Activated CD8-positive, alpha-beta memory T cell treated with anti-CD3 and anti-CD28 coated beads for 36 hours (primary cell): Measurements from ENCODE around the gene BICD2. TPM values are rescaled to one million over a fixed set of nuclear protein-coding genes. Genes with fewer than 3 reads are reported as not detected.

Source experiments
- CTCF ChIA-PET: fragments of 350-600 bp; sonication (Branson Sonifier 250); formaldehyde crosslinking; loops from one replicate; lab custom pipeline; 2021; ENCODE audit warnings: antibody characterized with exemption; lab: Charles Lee
- POLR2A ChIA-PET: fragments of 350-600 bp; sonication (Branson Sonifier 250); formaldehyde crosslinking; loops from one replicate; lab custom pipeline; 2021; ENCODE audit warnings: antibody characterized with exemption; lab: Charles Lee
- total RNA-seq, 2 experiments: library from RNA; stranded (reverse); gene quantifications; one replicate each; pipeline ENCODE4 v1.2.3, GENCODE V29; 2021

BICD2 gene
- total RNA-seq, 2 experiments from 2014 or later = 25.4 to 25.7 TPM

GRCh38 chr9:92665836-92666235 is 98.8 kb downstream of the BICD2 start:
- ChIA-PET POLR2A (no interaction called here), CTCF (no interaction called here)

- CTCF ChIA-PET = no interaction called here
- POLR2A ChIA-PET = interaction anchor here (1.1 kb wide), 1 partner anchor 100 kb away, joined by 3 read pairs; the partner anchor contains the start of gene BICD2
Measured at GRCh38 chr9:92664394-92665152, 100.1 kb downstream of the BICD2 start.

GRCh38 chr9:92663951-92664350 is 100.7 kb downstream of the BICD2 start:
- POLR2A ChIA-PET = no interaction called here
- CTCF ChIA-PET = interaction anchor here (0.6 kb wide), 1 partner anchor 100 kb away, joined by 3 read pairs; no protein-coding TSS in a partner anchor

GRCh38 chr9:92663126-92663525 is 101.5 kb downstream of the BICD2 start:
- CTCF ChIA-PET = no interaction called here
- POLR2A ChIA-PET = no interaction called here

GRCh38 chr9:92661743-92662142 is 102.9 kb downstream of the BICD2 start:
- ChIA-PET CTCF (interaction anchor here (0.7 kb wide), 1 partner anchor 66 kb away, joined by 3 read pairs; no protein-coding TSS in a partner anchor), POLR2A (no interaction called here)

Other genes starting within 250 kb of the BICD2 start
- gene ECM2, start 228.8 kb downstream of the BICD2 start, total RNA-seq = not detected
- gene IPPK, start 94.7 kb downstream of the BICD2 start, total RNA-seq = 10 to 100 TPM; 14.8 to 16.8 TPM
- gene ZNF484, start 113.2 kb upstream of the BICD2 start, total RNA-seq = 1 to 10 TPM; 6.4 to 7.0 TPM
- 10 to 100 TPM; 36.4 to 37.8 TPM for gene FGD3, start 182.7 kb upstream of the BICD2 start, total RNA-seq